ENCODE measurements around the gene HSPA1L. TPM values are rescaled to one million over a fixed set of nuclear protein-coding genes. Genes with fewer than 3 reads are reported as not detected.
A peak's percentile ranks its signal among the peaks of the same experiment; 100 is the strongest.

Gene HSPA1L
- total RNA-seq, 1 experiment from 2014 or later, result 0.12 TPM

DNA sequence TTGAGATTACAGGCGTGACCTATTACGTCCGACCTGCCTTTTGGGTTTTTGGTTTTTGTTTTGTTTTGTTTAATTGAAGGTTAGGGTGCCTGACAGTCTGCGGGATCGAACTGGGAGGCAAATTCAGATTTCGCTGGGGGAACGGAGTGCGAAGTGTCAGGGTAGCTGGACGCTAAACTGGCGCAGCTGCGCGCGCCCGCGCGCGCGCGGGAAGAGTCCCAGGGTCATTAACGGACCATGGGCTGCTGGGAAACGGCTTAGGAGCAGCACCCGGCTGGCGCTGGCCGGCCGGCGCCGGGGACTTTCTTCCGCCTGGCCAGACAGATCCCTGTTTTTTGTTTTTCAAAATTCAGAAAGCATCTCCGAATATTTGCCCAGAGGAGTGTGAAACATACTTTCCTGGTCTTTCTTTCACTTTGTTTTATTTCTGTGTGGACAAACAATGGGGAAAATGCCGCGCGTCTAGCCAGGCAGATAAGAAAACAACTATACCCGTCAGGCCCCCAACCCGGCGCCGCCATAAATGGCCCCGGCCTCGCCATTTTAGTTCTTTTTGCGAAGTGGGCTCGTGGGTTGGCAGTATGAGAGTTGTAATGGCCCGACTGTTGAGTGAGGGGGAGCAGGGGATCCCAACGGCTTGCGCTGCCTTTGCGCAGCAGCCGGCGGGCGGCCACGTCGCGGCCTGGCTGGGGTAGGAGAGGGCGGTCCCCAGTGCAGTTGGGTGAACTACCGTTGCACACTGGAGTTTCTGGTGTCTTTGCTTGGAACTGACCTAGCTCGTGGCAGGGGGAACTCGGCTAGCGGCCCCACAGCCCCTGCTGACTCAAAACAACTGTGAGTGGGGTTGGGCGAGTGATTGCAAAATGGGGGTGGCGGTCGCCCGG lies 19.5 kb upstream of the HSPA1L start:
- DNase-seq (ENCODE audit: low read depth, low spot score), result peak; percentile 77
- CTCF ChIA-PET, result no interaction called here
- RAD21 ChIA-PET (ENCODE audit: low non-redundant PET in 1 of 2, low total read pairs in 2 of 2, uncharacterized antibody in 2 of 2, unreplicated experiment in 2 of 2), result no interaction called here
- Histone ChIP-seq H4K20me1 (ENCODE audit: insufficient read depth) (peaks cover 28% of the 10 kb centered on the region), H3K4me1 (ENCODE audit: control insufficient read depth in 1 of 2, insufficient read depth in 2 of 2, low read length in 2 of 2) (peaks cover 25 to 64% of the 10 kb centered on the region in 2 experiments), H3K36me3 (ENCODE audit: control insufficient read depth in 1 of 2, insufficient read depth in 2 of 2, low read length in 2 of 2) (peaks cover 22 to 42% of the 10 kb centered on the region in 2 experiments; a peak in 3 of 4 replicates), H3K9me2 (ENCODE audit: insufficient read depth) (no peaks in the 10 kb centered on the region), H3K27me3 (ENCODE audit: insufficient read depth, low read length) (no peaks in the 10 kb centered on the region), H3K4me3 (replicated peaks in 1 of 2; ENCODE audit: low read depth in 1 of 2, low read length in 2 of 2) (peak overlapping the region; percentile 98 to 99), H3K9me3 (ENCODE audit: control insufficient read depth in 1 of 2, insufficient read depth in 1 of 2, low read depth in 1 of 2, low read length in 2 of 2) (no peaks in the 10 kb centered on the region), H3K79me2 (ENCODE audit: insufficient read depth, low read length) (peaks cover 73% of the 10 kb centered on the region), H3K9ac (ENCODE audit: low read length) (peak overlapping the region; percentile 100), H3K27ac (ENCODE audit: low read depth, low read length) (peak overlapping the region; percentile 93), H3K4me2 (ENCODE audit: low read length) (peak overlapping the region; percentile 94), H2AFZ (ENCODE audit: low read depth, low read length, poor library complexity, severe bottlenecking) (no peak overlapping the region)
- BruUV-seq (replicated peaks), result no TSS peak
- intact Hi-C loops (cut with micrococcal nuclease), result loop anchor here (1.0 to 10.0 kb wide), 4 partner anchors 28 to 290 kb away; partner anchors contain the start of genes ATP6V1G2, CLIC1, DDX39B and NEU1
- ATAC-seq, result peak; percentile 83
- TF ChIP-seq SP1 (IDR thresholded peaks at IDR 0.05; ENCODE audit: low read depth) (no peak), YY1 (IDR thresholded peaks at IDR 0.05; ENCODE audit: extremely low read depth, insufficient replicate concordance, low read depth, low read length) (peak; percentile 94), POLR2A (IDR thresholded peaks at IDR 0.05; ENCODE audit: borderline replicate concordance, extremely low read depth, insufficient read depth, insufficient read length) (peak; percentile 97), ZFX (IDR thresholded peaks at IDR 0.05) (0 out of 2 replicates have a peak, but pooled peaks have one; percentile 27), POLR2AphosphoS5 (IDR thresholded peaks at IDR 0.05; ENCODE audit: low read depth, low read length) (peak; percentile 99)
- TF ChIP-seq, protein P1, sequence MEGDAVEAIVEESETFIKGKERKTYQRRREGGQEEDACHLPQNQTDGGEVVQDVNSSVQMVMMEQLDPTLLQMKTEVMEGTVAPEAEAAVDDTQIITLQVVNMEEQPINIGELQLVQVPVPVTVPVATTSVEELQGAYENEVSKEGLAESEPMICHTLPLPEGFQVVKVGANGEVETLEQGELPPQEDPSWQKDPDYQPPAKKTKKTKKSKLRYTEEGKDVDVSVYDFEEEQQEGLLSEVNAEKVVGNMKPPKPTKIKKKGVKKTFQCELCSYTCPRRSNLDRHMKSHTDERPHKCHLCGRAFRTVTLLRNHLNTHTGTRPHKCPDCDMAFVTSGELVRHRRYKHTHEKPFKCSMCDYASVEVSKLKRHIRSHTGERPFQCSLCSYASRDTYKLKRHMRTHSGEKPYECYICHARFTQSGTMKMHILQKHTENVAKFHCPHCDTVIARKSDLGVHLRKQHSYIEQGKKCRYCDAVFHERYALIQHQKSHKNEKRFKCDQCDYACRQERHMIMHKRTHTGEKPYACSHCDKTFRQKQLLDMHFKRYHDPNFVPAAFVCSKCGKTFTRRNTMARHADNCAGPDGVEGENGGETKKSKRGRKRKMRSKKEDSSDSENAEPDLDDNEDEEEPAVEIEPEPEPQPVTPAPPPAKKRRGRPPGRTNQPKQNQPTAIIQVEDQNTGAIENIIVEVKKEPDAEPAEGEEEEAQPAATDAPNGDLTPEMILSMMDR (IDR thresholded peaks at IDR 0.05 in 2 of 3, conservative IDR thresholded peaks at IDR 0.05 in 1 of 3; ENCODE audit: borderline replicate concordance in 1 of 3, insufficient read depth in 1 of 3, low read depth in 2 of 3, low read length in 2 of 3), result no peak
- POLR2A ChIA-PET, result interaction anchor here (0.7 to 2.1 kb wide), 8 partner anchors 28 to 170 kb away, joined by 3 to 6 read pairs (median 4); partner anchors contain the start of genes ABHD16A, GPANK1, LSM2 and NEU1
